GM19455 (cell line): ENCODE results near the gene CDH23.

ENCODE experiments used
- ATAC-seq: cut with Tn5 transposase; IDR thresholded peaks from one replicate; pipeline ENCODE4 v1.9.1; 2021; ENCODE audit not compliant: unreplicated experiment

Gene CDH23

DNA sequence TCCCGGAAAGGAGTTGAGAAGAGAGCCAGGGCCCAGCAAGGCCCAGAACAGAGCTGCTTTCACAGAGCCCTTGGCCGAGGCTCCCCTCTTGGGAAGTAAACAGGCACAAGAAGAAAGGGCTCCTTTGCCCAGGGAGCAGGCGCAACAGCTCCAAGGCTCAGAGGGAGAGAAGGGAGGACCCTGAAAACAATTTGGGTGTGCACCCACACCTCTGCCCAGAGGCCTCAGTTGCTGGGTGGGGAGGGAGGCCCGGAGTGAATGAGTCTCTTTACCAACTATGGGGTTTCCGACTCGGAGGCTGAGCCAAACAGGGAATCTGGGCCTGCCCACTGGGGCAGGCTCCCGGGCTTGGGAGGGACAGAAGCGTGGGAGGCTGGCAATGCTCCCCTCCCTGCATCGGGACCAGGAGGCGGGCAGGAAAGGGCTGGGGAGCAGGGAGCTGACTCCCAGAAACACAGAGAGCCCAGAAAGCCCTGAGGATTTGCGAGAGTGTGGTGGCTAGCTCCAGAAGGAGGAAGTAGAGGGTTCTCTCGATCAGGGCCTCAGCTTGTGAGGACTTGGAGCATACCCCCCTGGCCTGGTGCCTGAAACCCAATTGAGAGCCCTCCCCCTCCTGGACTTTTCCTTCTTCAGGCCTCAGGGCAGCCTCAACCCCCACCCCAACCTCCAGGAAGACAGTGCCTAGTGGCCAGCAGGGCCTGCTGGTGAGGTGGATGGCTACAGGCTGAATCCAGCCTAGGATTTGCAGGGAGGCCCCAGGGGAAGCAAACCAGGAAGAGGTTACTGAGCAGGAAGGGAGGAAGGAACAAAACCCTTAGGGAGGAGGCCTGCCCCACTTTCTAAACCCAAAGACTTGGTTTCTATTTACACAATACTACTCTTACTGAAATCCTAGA is 316.7 kb downstream of the CDH23 start:
- ATAC-seq, result no peak

DNA sequence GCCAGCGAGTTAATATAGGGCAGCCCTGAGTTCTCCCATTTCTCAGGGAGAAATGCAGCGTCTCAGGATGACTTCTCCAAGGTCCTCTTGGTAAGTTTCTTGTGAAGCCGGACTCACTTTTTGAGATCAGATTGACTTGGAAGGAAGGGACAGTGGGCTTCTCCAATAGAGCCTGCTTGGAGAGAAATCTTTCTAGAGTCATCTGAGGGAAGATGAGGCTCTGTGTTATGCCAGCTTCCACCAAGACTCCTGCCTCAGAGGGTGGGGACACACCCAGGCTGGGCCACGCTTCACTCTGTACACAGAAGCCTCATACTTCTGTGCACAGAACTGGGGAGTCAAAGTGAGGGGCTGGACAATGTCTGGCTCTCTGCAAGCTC is 317.3 kb downstream of the CDH23 start:
- no peak for ATAC-seq

DNA sequence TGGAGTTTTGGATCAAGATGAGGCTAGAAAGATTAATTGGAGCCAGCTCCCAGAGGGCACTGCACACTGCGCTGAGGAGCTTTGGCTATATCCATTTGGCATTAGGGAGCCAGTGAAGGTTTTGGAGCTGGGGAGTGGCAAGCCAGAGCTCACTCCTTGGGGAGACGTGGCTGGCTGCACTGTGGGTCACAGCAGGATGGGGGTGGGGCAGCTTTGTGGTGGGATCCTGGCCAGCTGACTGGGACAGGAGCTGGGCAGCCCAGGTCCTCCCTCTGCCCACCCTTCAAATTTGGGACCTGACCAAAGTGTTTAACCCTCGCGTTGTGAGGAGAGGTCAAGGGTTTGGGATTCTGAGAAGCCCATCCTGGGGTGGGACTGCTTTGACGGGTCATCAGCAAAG is 317.9 kb downstream of the CDH23 start:
- ATAC-seq, result no peak

GRCh38 chr10:71715026-71715425 is 318.3 kb downstream of the CDH23 start:
- no peak for ATAC-seq

DNA sequence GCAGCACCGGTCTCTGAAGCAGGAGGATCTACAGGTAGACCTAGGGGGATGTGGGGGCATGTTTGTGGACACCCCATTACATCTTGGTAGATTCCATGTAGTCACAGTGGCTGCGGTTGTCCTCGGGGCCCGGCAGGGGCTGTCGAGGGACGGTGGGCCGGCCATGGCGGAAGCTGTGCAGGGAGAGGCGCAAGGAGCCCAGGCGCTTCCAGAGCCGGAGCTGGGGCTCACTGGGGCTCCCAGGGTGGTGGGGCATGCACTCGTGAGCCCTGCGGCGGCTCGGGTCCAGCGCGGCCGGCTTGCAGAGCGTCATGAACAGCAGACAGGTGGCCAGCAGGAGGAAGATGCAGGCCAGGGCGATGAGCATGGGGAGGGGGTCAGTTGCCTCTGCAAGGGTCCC is 319.1 kb downstream of the CDH23 start:
- no peak for ATAC-seq

DNA sequence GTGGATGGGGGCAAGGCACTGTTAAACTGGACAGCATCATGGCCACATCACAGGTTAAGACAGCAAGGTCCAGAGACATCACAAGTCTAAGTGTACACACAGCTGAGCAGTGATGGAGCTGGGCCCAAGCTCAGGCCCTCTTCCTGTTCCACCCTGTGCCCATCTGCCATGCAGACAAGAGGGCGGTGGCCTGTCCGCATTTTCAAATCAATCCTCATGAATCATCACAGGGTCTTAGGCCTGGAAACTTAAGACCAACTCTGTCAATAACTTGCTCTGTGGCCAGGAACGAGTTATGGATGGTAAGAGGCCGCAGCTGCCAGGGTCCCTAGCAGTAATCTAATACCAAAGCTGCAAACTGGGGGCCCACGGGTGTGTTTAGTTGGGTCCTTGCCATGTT is 319.7 kb downstream of the CDH23 start:
- ATAC-seq, result no peak

DNA sequence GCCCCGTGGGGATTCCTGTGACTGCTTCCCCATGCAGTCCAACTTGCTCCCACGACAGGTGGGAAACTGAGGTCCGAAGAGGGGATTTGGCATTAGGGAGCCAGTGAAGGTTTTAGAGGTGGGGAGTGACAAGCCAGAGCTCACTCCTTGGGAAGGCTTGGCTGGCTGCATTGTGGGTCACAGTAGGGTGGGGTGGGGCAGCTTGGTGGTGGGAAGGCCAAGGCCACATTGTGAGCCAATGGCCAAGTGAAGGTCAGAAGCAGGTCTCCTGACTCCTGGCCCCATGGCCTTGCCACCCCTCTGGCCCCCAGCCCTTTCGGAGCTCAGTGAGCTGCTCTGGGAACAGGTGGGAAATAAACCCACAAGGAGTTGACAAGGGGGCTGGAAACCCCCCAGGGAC is 320.3 kb downstream of the CDH23 start:
- ATAC-seq, result no peak

GRCh38 chr10:71717551-71717951 is 320.8 kb downstream of the CDH23 start:
- no peak for ATAC-seq

- no peak for ATAC-seq
Observed at GRCh38 chr10:71718165-71718698, 321.5 kb downstream of the CDH23 start.

DNA sequence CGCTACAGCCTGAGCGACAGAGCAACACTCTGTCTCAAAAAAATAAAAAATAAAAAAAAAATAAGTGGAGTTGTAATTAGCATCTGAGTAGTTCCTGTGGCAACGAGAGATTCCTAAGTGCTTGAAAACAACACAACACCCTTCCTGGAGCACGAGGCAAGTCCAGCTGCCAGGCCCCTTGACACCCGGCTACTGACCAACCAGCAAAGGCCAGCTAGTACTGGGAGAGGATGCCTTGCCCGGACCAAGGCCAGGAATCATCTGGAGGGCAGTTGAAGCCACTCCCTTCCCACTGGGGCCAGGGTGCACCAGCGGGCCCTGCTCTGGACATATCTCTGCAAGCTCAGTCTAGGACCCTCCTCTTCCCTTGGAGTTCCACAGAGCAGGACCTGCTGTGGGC is 322.3 kb downstream of the CDH23 start:
- ATAC-seq, result no peak

GRCh38 chr10:71719464-71720201 is 322.9 kb downstream of the CDH23 start, which contains the start of gene C10orf105:
TSS of gene C10orf105 (minus strand) at chr10:71719778. CDS start at chr10:71716337, 3,441 bp downstream.
- no peak for ATAC-seq

- no peak for ATAC-seq
Observed at GRCh38 chr10:71720288-71720687, 323.6 kb downstream of the CDH23 start.

- no peak for ATAC-seq
Observed at GRCh38 chr10:71721313-71721712, 324.6 kb downstream of the CDH23 start.

- no peak for ATAC-seq
Observed at GRCh38 chr10:71722849-71723248, 326.1 kb downstream of the CDH23 start.

GRCh38 chr10:71723311-71723710 is 326.6 kb downstream of the CDH23 start:
- ATAC-seq, result no peak

GRCh38 chr10:71724539-71724938 is 327.8 kb downstream of the CDH23 start:
- no peak for ATAC-seq

- no peak for ATAC-seq
Observed at GRCh38 chr10:71725249-71725648, 328.5 kb downstream of the CDH23 start.

DNA sequence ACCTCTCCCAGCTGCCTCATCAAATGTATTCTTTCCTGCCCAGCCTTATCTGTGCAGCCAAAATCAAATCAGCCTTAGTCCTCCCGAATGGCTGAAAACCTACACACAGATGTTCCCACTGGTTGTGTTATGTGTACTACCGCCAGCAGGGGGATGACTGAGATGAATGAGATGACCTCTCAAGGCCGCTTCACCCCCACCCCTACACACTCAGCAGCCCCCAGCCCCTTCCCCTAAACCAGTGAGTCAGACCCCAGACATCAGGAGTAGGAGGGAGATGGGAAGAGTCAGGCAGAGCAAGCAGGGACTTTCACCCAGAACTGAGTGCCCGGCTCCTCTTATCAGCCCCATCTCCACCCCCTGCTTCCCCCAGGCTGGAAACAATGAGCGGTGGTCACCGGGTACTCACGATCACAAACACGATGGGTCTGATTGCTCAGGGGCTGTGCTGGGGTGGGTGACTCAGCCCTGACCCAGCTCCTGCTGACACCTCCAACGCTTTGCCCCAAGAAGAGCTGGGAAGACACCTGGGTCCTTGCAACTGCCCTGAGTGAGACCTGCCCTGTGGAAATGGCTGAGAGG is 329.4 kb downstream of the CDH23 start:
- no peak for ATAC-seq

DNA sequence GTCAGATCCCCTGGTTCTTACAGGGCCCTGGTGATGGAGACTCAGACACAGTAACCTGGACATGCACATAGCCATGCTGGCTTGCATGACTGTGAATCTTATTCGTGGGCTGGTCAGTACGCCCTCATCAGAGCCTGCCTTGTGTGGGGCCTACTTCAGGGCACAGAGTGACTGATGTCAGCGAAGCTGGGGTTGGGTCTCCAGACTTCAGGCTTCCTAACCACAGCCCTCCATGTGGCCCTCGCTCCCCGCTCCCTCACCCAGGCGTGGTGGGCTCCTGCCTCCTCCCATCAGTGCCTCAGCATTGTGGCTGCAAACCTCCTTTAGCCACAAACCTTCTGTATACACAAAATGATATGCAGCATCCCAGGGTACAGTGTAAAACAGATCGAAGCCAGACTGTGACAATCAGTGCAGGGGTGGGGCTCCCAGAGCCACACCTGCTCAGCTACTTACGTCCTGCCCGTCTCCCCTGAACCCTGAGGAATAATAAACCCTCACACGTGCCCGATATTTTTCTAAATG is 329.9 kb downstream of the CDH23 start:
- peak; percentile 18 for ATAC-seq

- ATAC-seq, result peak; percentile 45
Observed at GRCh38 chr10:71727105-71727737, 330.5 kb downstream of the CDH23 start.
